ENCODE measurements around the gene DNAJA2. TPM values are rescaled to one million over a fixed set of nuclear protein-coding genes. Genes with fewer than 3 reads are reported as not detected.

DNAJA2 gene
- polyA plus RNA-seq, 1 donor (not counting 4 experiments of a cell fraction or from before 2014, with no cell fraction given), result 36.3 TPM

DNA sequence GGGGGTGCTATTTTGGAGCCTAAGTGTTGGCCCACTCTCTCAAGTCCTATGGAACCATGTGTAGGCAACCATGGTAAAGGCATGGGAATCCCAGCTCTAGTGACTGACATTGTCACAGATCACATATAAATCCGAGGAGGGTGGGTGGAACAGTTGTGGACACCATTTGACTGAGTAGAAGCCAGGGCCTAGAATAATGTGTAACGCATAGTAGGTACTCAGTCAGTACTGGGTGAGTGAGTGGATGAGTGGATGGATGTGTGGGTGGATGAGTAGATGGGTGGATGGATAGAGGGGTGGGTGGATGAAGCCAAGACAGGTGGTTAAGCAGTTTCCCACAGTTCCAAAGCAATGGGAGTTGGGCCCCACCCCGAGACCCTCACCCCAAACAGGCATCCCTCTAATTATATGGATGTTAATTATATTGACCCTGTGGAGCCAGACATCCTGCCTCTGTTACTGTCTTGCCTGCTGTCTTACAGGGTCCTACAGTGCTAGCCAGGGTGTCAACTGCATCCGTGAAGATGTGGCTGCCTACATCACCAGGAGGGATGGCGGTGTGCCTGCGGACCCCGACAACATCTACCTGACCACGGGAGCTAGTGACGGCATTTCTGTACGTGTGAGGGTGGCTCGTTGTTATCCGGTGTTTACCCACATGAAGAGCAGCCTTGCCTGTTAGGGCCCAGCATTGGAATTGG lies 67.0 kb downstream of the DNAJA2 start:
- no peak overlapping the region for H3K4me3 ChIP-seq (ENCODE audit: control insufficient read depth in 2 of 3, extremely low read depth in 1 of 3, insufficient read depth in 2 of 3, low read depth in 1 of 3, low read length in 3 of 3)
- no peak overlapping the region for H2AFZ ChIP-seq (ENCODE audit: control insufficient read depth, low read length)
- H3K27ac ChIP-seq (ENCODE audit: control insufficient read depth, insufficient read depth, low read length), result no peak overlapping the region
- no peak for DNase-seq (ENCODE audit: low read depth, low spot score)
- no peaks in the 10 kb centered on the region for H3K79me2 ChIP-seq (ENCODE audit: control insufficient read depth, insufficient read depth, low read length)
- no peak overlapping the region for H3K4me2 ChIP-seq (ENCODE audit: control insufficient read depth, extremely low read depth, insufficient read depth, low read depth, low read length)
- H3K4me1 ChIP-seq (ENCODE audit: control insufficient read depth, extremely low read depth, insufficient read depth, low read length), result no peaks in the 10 kb centered on the region
- no peaks in the 10 kb centered on the region for H3K9me3 ChIP-seq (ENCODE audit: control insufficient read depth, low read depth, low read length)
- H3K27me3 ChIP-seq (ENCODE audit: control insufficient read depth, extremely low read depth, insufficient read depth, low read length), result no peaks in the 10 kb centered on the region
- H3K9ac ChIP-seq (ENCODE audit: control insufficient read depth, extremely low read depth, insufficient read depth, low read length), result no peak overlapping the region
- peaks cover 9 to 24% of the 10 kb centered on the region in 2 experiments for H3K36me3 ChIP-seq (ENCODE audit: control insufficient read depth in 2 of 2, extremely low read depth in 1 of 2, insufficient read depth in 2 of 2, low read length in 2 of 2)
- FAIRE-seq, result no peak
- TF ChIP-seq, protein P1, sequence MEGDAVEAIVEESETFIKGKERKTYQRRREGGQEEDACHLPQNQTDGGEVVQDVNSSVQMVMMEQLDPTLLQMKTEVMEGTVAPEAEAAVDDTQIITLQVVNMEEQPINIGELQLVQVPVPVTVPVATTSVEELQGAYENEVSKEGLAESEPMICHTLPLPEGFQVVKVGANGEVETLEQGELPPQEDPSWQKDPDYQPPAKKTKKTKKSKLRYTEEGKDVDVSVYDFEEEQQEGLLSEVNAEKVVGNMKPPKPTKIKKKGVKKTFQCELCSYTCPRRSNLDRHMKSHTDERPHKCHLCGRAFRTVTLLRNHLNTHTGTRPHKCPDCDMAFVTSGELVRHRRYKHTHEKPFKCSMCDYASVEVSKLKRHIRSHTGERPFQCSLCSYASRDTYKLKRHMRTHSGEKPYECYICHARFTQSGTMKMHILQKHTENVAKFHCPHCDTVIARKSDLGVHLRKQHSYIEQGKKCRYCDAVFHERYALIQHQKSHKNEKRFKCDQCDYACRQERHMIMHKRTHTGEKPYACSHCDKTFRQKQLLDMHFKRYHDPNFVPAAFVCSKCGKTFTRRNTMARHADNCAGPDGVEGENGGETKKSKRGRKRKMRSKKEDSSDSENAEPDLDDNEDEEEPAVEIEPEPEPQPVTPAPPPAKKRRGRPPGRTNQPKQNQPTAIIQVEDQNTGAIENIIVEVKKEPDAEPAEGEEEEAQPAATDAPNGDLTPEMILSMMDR (optimal IDR thresholded peaks at IDR 0.05 in 1 of 3, IDR thresholded peaks at IDR 0.05 in 1 of 3, conservative IDR thresholded peaks at IDR 0.05 in 1 of 3; ENCODE audit: extremely low read depth in 1 of 3, insufficient read depth in 2 of 3, low read length in 3 of 3), result no peak
- no peak for TF ChIP-seq EZH2 (IDR thresholded peaks at IDR 0.05; ENCODE audit: low read length)
- H4K20me1 ChIP-seq (ENCODE audit: control insufficient read depth, extremely low read depth, insufficient read depth, low read length), result no peaks in the 10 kb centered on the region
- dilution Hi-C loops (cut with MboI; ENCODE audit: extremely low pct_ligation_motif_present, low sequenced_read_pairs), result no loop called here
- H3K9me1 ChIP-seq (ENCODE audit: control insufficient read depth, extremely low read depth, insufficient read depth, low read length), result no peaks in the 10 kb centered on the region

Other genes with a start within 250 kb of the DNAJA2 start
- 0.03 to 0.04 TPM in 2 of 3 replicates, not detected in the other for gene MYLK3, start 225.3 kb downstream of the DNAJA2 start, polyA plus RNA-seq
- 6.7 to 10.2 TPM (median 7.0 TPM) in 3 replicates for gene C16orf87, start 142.5 kb downstream of the DNAJA2 start, polyA plus RNA-seq
- 15.4 to 19.7 TPM (median 16.1 TPM) in 3 replicates for gene GPT2, start 89.3 kb downstream of the DNAJA2 start, polyA plus RNA-seq
- 42.6 to 74.4 TPM (median 69.5 TPM) in 3 replicates for gene NETO2, start 170.3 kb upstream of the DNAJA2 start, polyA plus RNA-seq